ENCODE data around the gene DIDO1. TPM values are rescaled to one million over a fixed set of nuclear protein-coding genes. Genes with fewer than 3 reads are reported as not detected.

Gene DIDO1
- total RNA-seq, 1 donor from 2014 or later: 71.2 TPM

- peaks cover 2% of the 10 kb centered on the region for H3K4me1 Mint-ChIP-seq (ENCODE audit: low read depth)
- H3K27me3 Mint-ChIP-seq: no peaks in the 10 kb centered on the region
- peaks cover 21% of the 10 kb centered on the region for H3K36me3 Mint-ChIP-seq (ENCODE audit: insufficient read depth)
- no peak overlapping the region for H3K4me3 Mint-ChIP-seq (ENCODE audit: low read depth)
- H3K9me3 Mint-ChIP-seq (ENCODE audit: low read depth): no peaks in the 10 kb centered on the region
- no peak overlapping the region for H3K27ac Mint-ChIP-seq
- no peak for TF ChIP-seq CTCF (IDR thresholded peaks at IDR 0.05; ENCODE audit: unreplicated experiment)
- DNase-seq (ENCODE audit: low spot score, unreplicated experiment): no peak
Measured at GRCh38 chr20:62944746-62945145, 18.4 kb upstream of the DIDO1 start.

DNA sequence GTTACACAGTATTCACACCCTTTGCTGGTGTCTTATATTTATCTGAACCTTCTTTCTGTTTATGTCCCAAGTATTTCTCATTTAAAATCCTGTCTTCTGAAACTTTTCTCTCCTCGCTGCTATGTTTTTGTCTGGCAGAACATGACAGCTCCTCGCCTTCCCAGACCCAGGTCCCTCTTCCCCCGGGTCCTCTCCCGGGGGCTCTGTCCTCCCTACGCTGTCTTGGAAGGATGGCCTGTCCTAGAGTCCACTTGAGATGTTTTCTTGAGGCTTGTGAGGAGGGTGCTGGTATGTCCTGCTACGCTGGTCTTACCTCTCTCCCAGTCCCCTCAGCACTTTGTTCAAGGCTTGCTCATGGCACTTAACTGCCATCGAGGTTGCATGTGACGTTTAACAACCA is 17.9 kb upstream of the DIDO1 start:
- TF ChIP-seq CTCF (IDR thresholded peaks at IDR 0.05; ENCODE audit: unreplicated experiment): no peak
- peaks cover 7% of the 10 kb centered on the region for H3K4me1 Mint-ChIP-seq (ENCODE audit: low read depth)
- no peak overlapping the region for H3K27ac Mint-ChIP-seq
- no peaks in the 10 kb centered on the region for H3K27me3 Mint-ChIP-seq
- no peaks in the 10 kb centered on the region for H3K9me3 Mint-ChIP-seq (ENCODE audit: low read depth)
- no peak for DNase-seq (ENCODE audit: low spot score, unreplicated experiment)
- peaks cover 19% of the 10 kb centered on the region for H3K36me3 Mint-ChIP-seq (ENCODE audit: insufficient read depth)
- no peak overlapping the region for H3K4me3 Mint-ChIP-seq (ENCODE audit: low read depth)

- no peak for DNase-seq (ENCODE audit: low spot score, unreplicated experiment)
- TF ChIP-seq CTCF (IDR thresholded peaks at IDR 0.05; ENCODE audit: unreplicated experiment): no peak
- Mint-ChIP-seq H3K4me1 (ENCODE audit: low read depth) (peaks cover 11% of the 10 kb centered on the region), H3K27ac (no peak overlapping the region), H3K27me3 (no peaks in the 10 kb centered on the region), H3K36me3 (ENCODE audit: insufficient read depth) (peaks cover 16% of the 10 kb centered on the region), H3K9me3 (ENCODE audit: low read depth) (no peaks in the 10 kb centered on the region), H3K4me3 (ENCODE audit: low read depth) (no peak overlapping the region)
Measured at GRCh38 chr20:62943396-62943795, 17.1 kb upstream of the DIDO1 start.

DNA sequence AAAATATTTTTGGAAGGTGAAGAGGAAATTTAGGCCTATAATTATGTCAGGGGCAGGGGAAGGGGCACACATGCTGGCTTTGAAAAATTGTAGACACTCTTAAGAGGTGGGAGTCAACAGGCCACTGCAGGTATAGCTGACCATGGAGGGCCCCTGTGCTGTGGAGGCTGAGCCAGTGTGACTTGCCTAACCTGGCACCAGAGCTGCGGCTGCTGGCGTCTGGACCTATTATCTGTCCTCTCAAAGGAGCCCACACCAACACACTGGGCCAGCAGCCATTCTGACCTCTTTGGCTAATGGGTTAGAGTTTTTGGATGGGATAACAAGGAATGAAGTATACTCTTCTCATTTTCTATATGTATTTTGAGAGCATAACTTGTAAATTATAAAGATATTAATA is 16.2 kb upstream of the DIDO1 start:
- H3K4me3 Mint-ChIP-seq (ENCODE audit: low read depth): no peak overlapping the region

DNA sequence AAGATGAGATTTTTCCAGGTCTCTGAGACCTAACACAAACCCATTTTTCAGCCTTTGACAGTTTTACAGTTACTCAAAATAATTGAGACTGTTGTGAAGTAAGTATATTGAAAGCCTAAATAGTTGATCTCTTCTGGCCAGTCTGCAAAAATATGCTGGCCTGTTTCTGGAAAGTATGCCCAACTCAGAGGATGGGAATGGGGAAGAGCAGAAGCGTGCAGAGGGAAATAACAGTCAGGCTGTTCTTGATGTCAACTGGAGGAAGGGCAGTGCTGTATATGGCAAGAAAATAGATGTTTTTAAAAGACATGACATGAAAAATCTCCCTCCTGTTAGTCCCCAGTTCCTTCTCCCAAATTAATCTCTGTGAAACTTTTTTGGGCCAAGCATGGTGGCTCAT is 15.5 kb upstream of the DIDO1 start:
- no peak for TF ChIP-seq CTCF (IDR thresholded peaks at IDR 0.05; ENCODE audit: unreplicated experiment)
- DNase-seq (ENCODE audit: low spot score, unreplicated experiment): no peak
- Mint-ChIP-seq H3K36me3 (ENCODE audit: insufficient read depth) (peaks cover 16% of the 10 kb centered on the region), H3K27ac (no peak overlapping the region), H3K27me3 (no peaks in the 10 kb centered on the region), H3K9me3 (ENCODE audit: low read depth) (no peaks in the 10 kb centered on the region), H3K4me1 (ENCODE audit: low read depth) (peaks cover 15% of the 10 kb centered on the region), H3K4me3 (ENCODE audit: low read depth) (no peak overlapping the region)

More for the DNA sequence above, 16.2 kb upstream of the DIDO1 start:
- Mint-ChIP-seq H3K27me3 (no peaks in the 10 kb centered on the region), H3K9me3 (ENCODE audit: low read depth) (no peaks in the 10 kb centered on the region), H3K36me3 (ENCODE audit: insufficient read depth) (peaks cover 16% of the 10 kb centered on the region), H3K4me1 (ENCODE audit: low read depth) (peaks cover 11% of the 10 kb centered on the region), H3K27ac (no peak overlapping the region)
- no peak for DNase-seq (ENCODE audit: low spot score, unreplicated experiment)
- TF ChIP-seq CTCF (IDR thresholded peaks at IDR 0.05; ENCODE audit: unreplicated experiment): no peak

Measured in progenitor cell of endocrine pancreas (in vitro differentiated cells).